Measurements from ENCODE around the gene DUSP15.
"Not testable (repeated sequence)": the region's sequence is repeated elsewhere in the genome, so short reads cannot be mapped to it uniquely, and the experiment has no call there.

DUSP15 gene

GRCh38 chr20:31815408-31816188 lies 54.7 kb downstream of the DUSP15 start:
- ATAC-seq, result peak; percentile 7
- TF ChIP-seq ZC3H10 (CRISPR knock-in tag; IDR thresholded peaks at IDR 0.05), result no peak
- no peak for TF ChIP-seq GLIS3 (CRISPR knock-in tag; IDR thresholded peaks at IDR 0.05)
- TF ChIP-seq ARNTL (CRISPR knock-in tag; IDR thresholded peaks at IDR 0.05; ENCODE audit: borderline replicate concordance, low read depth), result no peak

- ATAC-seq, result not testable (repeated sequence)
Observed at GRCh38 chr20:31814142-31814541, 56.2 kb downstream of the DUSP15 start.

- ATAC-seq, result no peak
- TF ChIP-seq TSHZ2 (CRISPR knock-in tag; IDR thresholded peaks at IDR 0.05) (no peak), ZNF70 (CRISPR knock-in tag; IDR thresholded peaks at IDR 0.05) (no peak), PATZ1 (CRISPR knock-in tag; IDR thresholded peaks at IDR 0.05; ENCODE audit: borderline replicate concordance) (no peak), SNAI2 (CRISPR knock-in tag; IDR thresholded peaks at IDR 0.05) (no peak), PPARA (CRISPR knock-in tag; IDR thresholded peaks at IDR 0.05; ENCODE audit: borderline replicate concordance) (no peak), RARB (CRISPR knock-in tag; IDR thresholded peaks at IDR 0.05) (no peak), CREB5 (CRISPR knock-in tag; IDR thresholded peaks at IDR 0.05; ENCODE audit: low read depth) (no peak), TCF4 (CRISPR knock-in tag; IDR thresholded peaks at IDR 0.05; ENCODE audit: borderline replicate concordance) (no peak), ESRRG (CRISPR knock-in tag; IDR thresholded peaks at IDR 0.05) (no peak), BACH2 (CRISPR knock-in tag; IDR thresholded peaks at IDR 0.05; ENCODE audit: borderline replicate concordance) (no peak), ZFP30 (CRISPR knock-in tag; IDR thresholded peaks at IDR 0.05) (no peak), ZFP3 (CRISPR knock-in tag; IDR thresholded peaks at IDR 0.05) (no peak)
Observed at GRCh38 chr20:31813611-31814010, 56.7 kb downstream of the DUSP15 start.

- ATAC-seq, result peak; percentile 42
- TF ChIP-seq ESRRG (CRISPR knock-in tag; IDR thresholded peaks at IDR 0.05) (no peak), TCF4 (CRISPR knock-in tag; IDR thresholded peaks at IDR 0.05; ENCODE audit: borderline replicate concordance) (no peak), ZNF8 (CRISPR knock-in tag; IDR thresholded peaks at IDR 0.05) (no peak)
Observed at GRCh38 chr20:31811796-31812728, 58.3 kb downstream of the DUSP15 start.

GRCh38 chr20:31811198-31811597 lies 59.1 kb downstream of the DUSP15 start:
- ATAC-seq, result no peak
- TF ChIP-seq TCF4 (CRISPR knock-in tag; IDR thresholded peaks at IDR 0.05; ENCODE audit: borderline replicate concordance) (no peak), ZFP3 (CRISPR knock-in tag; IDR thresholded peaks at IDR 0.05) (no peak), RARB (CRISPR knock-in tag; IDR thresholded peaks at IDR 0.05) (no peak), ZFP30 (CRISPR knock-in tag; IDR thresholded peaks at IDR 0.05) (no peak)

Data from SK-N-SH treated with all-trans-retinoic acid at 6 μM for 48 hours (cell line).